PC-9 (cell line): ENCODE measurements around the gene TMEM132C. TPM values are rescaled to one million over a fixed set of nuclear protein-coding genes. Genes with fewer than 3 reads are reported as not detected.

Source experiments
- BruUV-seq: library from RNA; stranded (reverse); fragments of 400-500 nt; replicated peaks from 2 replicates; lab custom pipeline; 2021; lab: Mats Ljungman, UMichigan
- CTCF ChIA-PET: fragments of 300-600 bp; sonication (Branson Sonifier 250); formaldehyde crosslinking; loops from one replicate; lab custom pipeline; 2022; ENCODE audit warnings: antibody characterized with exemption; lab: Charles Lee
- POLR2A ChIA-PET: fragments of 300-600 bp; sonication (Branson Sonifier 250); formaldehyde crosslinking; loops from one replicate; lab custom pipeline; 2022; ENCODE audit warnings: antibody characterized with exemption; ENCODE audit not compliant: unreplicated experiment; lab: Charles Lee
- DNase-seq, 2 experiments: peaks; one replicate each; pipeline versions ENCODE4 v3.0.0 to v3.0.0-alpha.2; 2015 to 2022; ENCODE audit warnings: mixed read lengths in 1 of 2
- H2AFZ ChIP-seq: fragments of 200-600 bp; sonication (generic); 2 replicates; pipeline ENCODE4 v1.8.1; 2017; ENCODE audit warnings: antibody characterized with exemption
- H3F3A ChIP-seq: fragments of 200-600 bp; sonication (generic); 2 replicates; pipeline ENCODE4 v1.8.1; 2017; ENCODE audit warnings: antibody characterized with exemption, mild to moderate bottlenecking, low read depth; ENCODE audit not compliant: insufficient read depth
- H3K27ac ChIP-seq: fragments of 200-600 bp; sonication (generic); 2 replicates; pipeline ENCODE4 v1.6.1; 2016; ENCODE audit warnings: mixed run types
- H3K27me3 ChIP-seq: fragments of 200-600 bp; sonication (generic); 2 replicates; pipeline ENCODE4 v1.6.1; 2016; ENCODE audit warnings: low read depth, mixed run types; ENCODE audit not compliant: insufficient read depth
- H3K36me3 ChIP-seq: fragments of 200-600 bp; sonication (generic); 2 replicates; pipeline ENCODE4 v1.6.1; 2016; ENCODE audit warnings: low read depth, mixed run types
- H3K4me1 ChIP-seq: fragments of 200-600 bp; sonication (generic); replicated peaks from 2 replicates; pipeline ENCODE4 v1.6.1; 2016; ENCODE audit warnings: mixed run types; ENCODE audit not compliant: insufficient read depth
- H3K4me2 ChIP-seq: fragments of 200-600 bp; sonication (generic); 2 replicates; pipeline ENCODE4 v1.6.1; 2017; ENCODE audit warnings: mixed run types
- H3K4me3 ChIP-seq: fragments of 200-600 bp; sonication (generic); 2 replicates; pipeline ENCODE4 v1.6.1; 2016; ENCODE audit warnings: mixed run types
- H3K79me2 ChIP-seq: fragments of 200-600 bp; sonication (generic); 2 replicates; pipeline ENCODE4 v1.6.1; 2017; ENCODE audit warnings: low read depth, mixed run types
- H3K9me2 ChIP-seq: fragments of 200-600 bp; sonication (generic); 2 replicates; pipeline ENCODE4 v1.8.1; 2017; ENCODE audit warnings: mild to moderate bottlenecking; ENCODE audit not compliant: insufficient read depth
- H3K9me3 ChIP-seq: fragments of 200-600 bp; sonication (generic); 2 replicates; pipeline ENCODE4 v1.8.1; 2016; ENCODE audit warnings: low read depth; ENCODE audit not compliant: insufficient read depth
- H4K20me1 ChIP-seq: fragments of 200-600 bp; sonication (generic); 2 replicates; pipeline ENCODE4 v1.8.1; 2017; ENCODE audit not compliant: insufficient read depth
- CTCF ChIP-seq: fragments of 200-600 bp; sonication (generic); conservative IDR thresholded peaks from 2 replicates; pipeline ENCODE4 v1.6.1; 2017; ENCODE audit warnings: mixed run types, antibody characterized with exemption, mild to moderate bottlenecking, moderate library complexity
- EZH2 ChIP-seq: fragments of 200-600 bp; sonication (generic); IDR thresholded peaks from 2 replicates; pipeline ENCODE4 v1.8.0; 2017; ENCODE audit warnings: antibody characterized with exemption, low read depth
- intact Hi-C: fragments of 100-400 bp; cut with micrococcal nuclease; formaldehyde crosslinking; loops from one replicate; pipeline ENCODE4 v1.10.0; 2022; ENCODE audit not compliant: unreplicated experiment
- total RNA-seq: library from RNA; stranded (reverse); gene quantifications from 2 replicates; pipeline ENCODE4 v1.2.3, GENCODE V29; 2021

TMEM132C gene
- total RNA-seq, 1 experiment from 2014 or later: not detected

- H3K9me3 ChIP-seq: no peaks in the 10 kb centered on the region
- H3K4me3 ChIP-seq: no peak overlapping the region
- ChIA-PET POLR2A (no interaction called here), CTCF (no interaction called here)
- no peaks in the 10 kb centered on the region for H3K4me1 ChIP-seq
- no peaks in the 10 kb centered on the region for H3K36me3 ChIP-seq
- no peaks in the 10 kb centered on the region for H3K79me2 ChIP-seq
- no peak overlapping the region for H3K27ac ChIP-seq
- no TSS peak for BruUV-seq
- no peak overlapping the region for H3K4me2 ChIP-seq
- no peaks in the 10 kb centered on the region for H3K9me2 ChIP-seq
- H3F3A ChIP-seq: no peaks in the 10 kb centered on the region
- TF ChIP-seq EZH2 (no peak), CTCF (no peak)
- H3K27me3 ChIP-seq: peaks cover 19% of the 10 kb centered on the region; the same call in 1 of the 2 replicates
- intact Hi-C loops: no loop called here
- H2AFZ ChIP-seq: no peak overlapping the region
- H4K20me1 ChIP-seq: no peaks in the 10 kb centered on the region
- no peak for DNase-seq
These were observed 89.6 kb downstream of the TMEM132C start for GRCh38 chr12:128356547-128356946.

- BruUV-seq: no TSS peak
- intact Hi-C loops: no loop called here
- H3K27ac ChIP-seq: no peak overlapping the region
- no peaks in the 10 kb centered on the region for H3K36me3 ChIP-seq
- H3F3A ChIP-seq: no peaks in the 10 kb centered on the region
- no peaks in the 10 kb centered on the region for H3K4me1 ChIP-seq
- H3K9me3 ChIP-seq: no peaks in the 10 kb centered on the region
- H3K9me2 ChIP-seq: no peaks in the 10 kb centered on the region
- no peaks in the 10 kb centered on the region for H4K20me1 ChIP-seq
- no peak overlapping the region for H3K4me3 ChIP-seq
- no peak overlapping the region for H3K4me2 ChIP-seq
- H3K27me3 ChIP-seq: peaks cover 31% of the 10 kb centered on the region
- no peaks in the 10 kb centered on the region for H3K79me2 ChIP-seq
- DNase-seq: no peak
- TF ChIP-seq EZH2: no peak
- no peak for TF ChIP-seq CTCF
- H2AFZ ChIP-seq: no peak overlapping the region
- ChIA-PET CTCF (no interaction called here), POLR2A (no interaction called here)
These were observed 94.5 kb downstream of the TMEM132C start for GRCh38 chr12:128361400-128361995.

- Histone ChIP-seq H3K4me3 (no peak overlapping the region), H3K9me3 (no peaks in the 10 kb centered on the region), H3K27ac (no peak overlapping the region), H3K36me3 (no peaks in the 10 kb centered on the region), H2AFZ (no peak overlapping the region), H3K4me2 (no peak overlapping the region), H3K79me2 (no peaks in the 10 kb centered on the region), H3K4me1 (no peaks in the 10 kb centered on the region), H3K9me2 (no peaks in the 10 kb centered on the region), H4K20me1 (no peaks in the 10 kb centered on the region), H3F3A (no peaks in the 10 kb centered on the region), H3K27me3 (peaks cover 32% of the 10 kb centered on the region)
- POLR2A ChIA-PET: no interaction called here
- DNase-seq: no peak
- intact Hi-C loops: no loop called here
- CTCF ChIA-PET: no interaction called here
- BruUV-seq: no TSS peak
- TF ChIP-seq CTCF (no peak), EZH2 (no peak)
These were observed 98.1 kb downstream of the TMEM132C start for GRCh38 chr12:128365032-128365431.
